Measurements from ENCODE around the gene FRK. TPM values are rescaled to one million over a fixed set of nuclear protein-coding genes. Genes with fewer than 3 reads are reported as not detected.

Gene FRK
- total RNA-seq, 1 donor from 2014 or later: 0.31 TPM

DNA sequence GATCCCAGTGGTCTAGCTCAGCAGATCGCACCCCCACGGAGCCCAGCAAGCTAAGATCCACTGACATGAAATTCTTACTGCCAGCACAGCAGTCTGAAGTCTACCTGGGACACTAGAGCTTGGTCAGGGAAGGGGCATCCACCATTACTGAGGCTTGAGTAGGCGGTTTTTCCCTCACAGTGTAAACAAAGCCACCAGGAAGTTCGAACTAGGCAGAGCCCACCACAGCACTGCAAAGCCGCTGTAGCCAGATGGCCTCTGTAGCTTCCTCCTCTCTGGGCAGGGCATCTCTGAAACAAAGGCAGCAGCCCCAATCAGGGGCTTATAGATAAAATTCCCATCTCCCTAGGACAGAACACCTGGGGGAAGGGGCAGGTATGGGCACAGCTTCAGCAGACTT, 18.8 kb downstream of the FRK start:
- ChIA-PET CTCF (interaction anchor here (1.1 kb wide), 1 partner anchor 55 kb away, joined by 3 read pairs; no protein-coding TSS in a partner anchor), POLR2A (no interaction called here)
- H3K27ac Mint-ChIP-seq: no peak overlapping the region
- TF ChIP-seq, protein P1, sequence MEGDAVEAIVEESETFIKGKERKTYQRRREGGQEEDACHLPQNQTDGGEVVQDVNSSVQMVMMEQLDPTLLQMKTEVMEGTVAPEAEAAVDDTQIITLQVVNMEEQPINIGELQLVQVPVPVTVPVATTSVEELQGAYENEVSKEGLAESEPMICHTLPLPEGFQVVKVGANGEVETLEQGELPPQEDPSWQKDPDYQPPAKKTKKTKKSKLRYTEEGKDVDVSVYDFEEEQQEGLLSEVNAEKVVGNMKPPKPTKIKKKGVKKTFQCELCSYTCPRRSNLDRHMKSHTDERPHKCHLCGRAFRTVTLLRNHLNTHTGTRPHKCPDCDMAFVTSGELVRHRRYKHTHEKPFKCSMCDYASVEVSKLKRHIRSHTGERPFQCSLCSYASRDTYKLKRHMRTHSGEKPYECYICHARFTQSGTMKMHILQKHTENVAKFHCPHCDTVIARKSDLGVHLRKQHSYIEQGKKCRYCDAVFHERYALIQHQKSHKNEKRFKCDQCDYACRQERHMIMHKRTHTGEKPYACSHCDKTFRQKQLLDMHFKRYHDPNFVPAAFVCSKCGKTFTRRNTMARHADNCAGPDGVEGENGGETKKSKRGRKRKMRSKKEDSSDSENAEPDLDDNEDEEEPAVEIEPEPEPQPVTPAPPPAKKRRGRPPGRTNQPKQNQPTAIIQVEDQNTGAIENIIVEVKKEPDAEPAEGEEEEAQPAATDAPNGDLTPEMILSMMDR (IDR thresholded peaks at IDR 0.05): no peak
- intact Hi-C loops (cut with micrococcal nuclease): no loop called here
- H3K9me3 Mint-ChIP-seq: no peaks in the 10 kb centered on the region
- H3K36me3 Mint-ChIP-seq (ENCODE audit: low read depth): no peaks in the 10 kb centered on the region
- H3K27me3 Mint-ChIP-seq: peaks cover 3% of the 10 kb centered on the region
- DNase-seq (no peak), ATAC-seq (ENCODE audit: low read depth) (no peak)
- peaks cover under 1% of the 10 kb centered on the region for H3K4me1 Mint-ChIP-seq
- H3K4me3 Mint-ChIP-seq: no peak overlapping the region

DNA sequence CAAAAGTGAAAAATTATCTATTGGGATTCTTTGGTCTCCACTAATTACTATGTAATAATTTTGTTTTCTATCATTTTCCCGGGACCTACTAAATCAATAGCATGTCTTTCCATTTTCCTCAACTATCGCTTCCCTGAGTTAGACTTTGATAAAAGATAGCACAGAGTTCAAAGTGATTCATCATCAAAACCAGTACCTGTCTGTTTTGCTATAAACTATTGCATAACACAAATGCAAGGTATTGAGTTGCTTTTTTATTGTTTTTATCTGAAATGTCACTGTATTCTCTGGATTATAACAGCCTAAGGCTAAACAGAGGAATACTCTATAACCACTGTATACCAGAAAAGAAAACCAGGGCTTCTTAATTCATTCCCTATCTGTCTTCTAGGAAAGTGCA, 19.7 kb downstream of the FRK start:
- DNase-seq (no peak), ATAC-seq (ENCODE audit: low read depth) (no peak)
- no peak overlapping the region for H3K27ac Mint-ChIP-seq
- CTCF ChIA-PET: no interaction called here
- intact Hi-C loops (cut with micrococcal nuclease): no loop called here
- H3K4me1 Mint-ChIP-seq: no peaks in the 10 kb centered on the region
- H3K4me3 Mint-ChIP-seq: no peak overlapping the region
- POLR2A ChIA-PET: no interaction called here
- TF ChIP-seq, protein P1 (IDR thresholded peaks at IDR 0.05): no peak
- H3K27me3 Mint-ChIP-seq: peaks cover 3% of the 10 kb centered on the region
- no peaks in the 10 kb centered on the region for H3K9me3 Mint-ChIP-seq
- H3K36me3 Mint-ChIP-seq (ENCODE audit: low read depth): no peaks in the 10 kb centered on the region

DNA sequence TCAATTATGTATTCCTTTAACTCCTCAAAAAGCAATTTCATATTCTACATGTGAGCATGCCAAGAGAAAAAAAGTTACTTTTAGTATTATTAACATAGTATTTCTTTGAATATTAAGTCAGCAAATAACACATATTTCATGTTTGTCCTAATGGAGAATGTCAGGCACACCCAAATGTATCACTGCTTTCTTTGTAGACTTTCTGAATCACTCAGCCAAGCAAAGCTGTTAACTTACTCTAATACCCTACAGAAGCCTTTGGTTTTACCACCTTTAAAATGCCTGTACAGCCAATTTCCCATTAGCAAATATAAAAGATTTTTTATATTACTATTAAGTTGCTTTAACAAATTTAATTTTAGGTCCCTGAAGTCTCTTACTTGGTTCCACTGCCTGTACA, 23.8 kb downstream of the FRK start:
- H3K4me1 Mint-ChIP-seq: no peaks in the 10 kb centered on the region
- POLR2A ChIA-PET: no interaction called here
- DNase-seq: no peak
- ATAC-seq (ENCODE audit: low read depth): no peak
- H3K9me3 Mint-ChIP-seq: no peaks in the 10 kb centered on the region
- TF ChIP-seq, protein P1 (IDR thresholded peaks at IDR 0.05): no peak
- H3K4me3 Mint-ChIP-seq: no peak overlapping the region
- no peak overlapping the region for H3K27ac Mint-ChIP-seq
- CTCF ChIA-PET: no interaction called here
- intact Hi-C loops (cut with micrococcal nuclease): no loop called here
- H3K27me3 Mint-ChIP-seq: peaks cover 3% of the 10 kb centered on the region
- no peaks in the 10 kb centered on the region for H3K36me3 Mint-ChIP-seq (ENCODE audit: low read depth)

DNA sequence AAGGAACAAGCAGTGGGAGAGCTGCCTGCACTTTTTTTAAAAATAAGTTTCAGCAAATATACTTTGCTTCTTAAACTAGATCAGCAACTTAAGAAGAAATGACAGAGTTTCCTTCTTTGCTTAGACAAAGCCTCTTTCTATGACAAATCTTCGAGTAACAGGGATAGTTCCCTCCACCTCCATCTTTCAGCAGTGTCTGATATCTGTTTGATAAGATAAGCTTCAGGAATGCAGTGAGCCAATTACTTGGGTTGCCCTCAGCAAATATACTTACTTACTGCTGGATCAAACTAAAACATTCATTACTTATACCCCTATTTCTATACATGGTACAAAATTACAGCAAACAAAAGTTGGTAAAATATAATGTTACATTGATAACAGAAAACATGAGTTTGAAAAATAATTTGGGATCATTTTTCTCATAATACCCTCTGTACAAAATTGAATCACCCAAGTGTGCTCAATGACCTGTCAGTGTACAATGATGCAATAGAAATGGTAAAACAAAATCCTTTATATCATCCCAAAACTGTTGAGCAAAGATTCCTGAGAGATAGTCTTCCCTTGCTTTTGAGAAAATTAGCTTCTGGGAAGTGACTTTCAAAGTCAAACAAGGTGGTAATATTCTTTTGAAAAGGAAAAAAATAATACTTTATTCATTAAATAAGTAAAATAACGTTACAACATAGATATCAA, 24.5 kb downstream of the FRK start:
- TF ChIP-seq, protein P1 (IDR thresholded peaks at IDR 0.05): no peak
- no peak for ATAC-seq (ENCODE audit: low read depth)
- H3K4me1 Mint-ChIP-seq: no peaks in the 10 kb centered on the region
- no peak overlapping the region for H3K27ac Mint-ChIP-seq
- H3K27me3 Mint-ChIP-seq: no peaks in the 10 kb centered on the region
- H3K4me3 Mint-ChIP-seq: no peak overlapping the region
- intact Hi-C loops (cut with micrococcal nuclease): no loop called here
- DNase-seq: no peak
- CTCF ChIA-PET: no interaction called here
- H3K36me3 Mint-ChIP-seq (ENCODE audit: low read depth): no peaks in the 10 kb centered on the region
- no peaks in the 10 kb centered on the region for H3K9me3 Mint-ChIP-seq
- POLR2A ChIA-PET: no interaction called here

DNA sequence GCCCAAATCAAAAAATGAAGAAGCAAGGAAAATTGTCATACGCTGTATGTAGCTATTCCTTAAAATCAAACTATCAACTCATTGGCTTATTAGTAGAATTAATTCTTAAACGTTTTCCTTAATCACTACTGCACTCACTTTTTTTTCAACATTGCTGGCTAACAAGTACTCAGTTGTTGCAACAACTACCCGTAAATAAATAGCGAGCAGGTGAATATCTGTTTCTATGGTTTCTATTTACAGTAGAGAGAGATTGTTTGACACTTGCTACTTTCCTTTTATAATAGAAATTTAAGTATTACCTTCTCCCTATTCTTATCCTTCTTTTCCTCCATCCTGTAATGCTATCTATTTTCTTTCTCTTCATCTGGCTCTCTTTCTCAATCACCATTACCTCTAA, 25.1 kb downstream of the FRK start:
- POLR2A ChIA-PET: no interaction called here
- CTCF ChIA-PET: no interaction called here

More for the DNA sequence above, 25.1 kb downstream of the FRK start:
- H3K4me1 Mint-ChIP-seq: no peaks in the 10 kb centered on the region
- H3K27me3 Mint-ChIP-seq: no peaks in the 10 kb centered on the region
- no peak overlapping the region for H3K4me3 Mint-ChIP-seq
- H3K9me3 Mint-ChIP-seq: no peaks in the 10 kb centered on the region
- TF ChIP-seq, protein P1 (IDR thresholded peaks at IDR 0.05): no peak
- no peak overlapping the region for H3K27ac Mint-ChIP-seq
- ATAC-seq (ENCODE audit: low read depth): no peak
- no peak for DNase-seq
- intact Hi-C loops (cut with micrococcal nuclease): no loop called here
- no peaks in the 10 kb centered on the region for H3K36me3 Mint-ChIP-seq (ENCODE audit: low read depth)

All from activated B cell treated with CpG ODN at 0.5 μM for 24 hours (primary cell).